SK-N-SH (cell line): ENCODE measurements around the gene DENND5A. TPM values are rescaled to one million over a fixed set of nuclear protein-coding genes. Genes with fewer than 3 reads are reported as not detected.

ENCODE experiments used
- CTCF ChIA-PET: fragments of 300-600, 350-600 bp; formaldehyde crosslinking; extraction: SDS; loops from one replicate; lab custom pipeline; 2021; lab: Yijun Ruan, JAX
- POLR2A ChIA-PET: fragments of 350-600 bp; sonication (Branson Sonifier 250); formaldehyde crosslinking; extraction: SDS; loops from one replicate; lab custom pipeline; 2020; ENCODE audit warnings: antibody characterized with exemption, inconsistent platforms; lab: Yijun Ruan, JAX
- DNase-seq: peaks from one replicate; pipeline ENCODE4 v3.0.0; 2012
- H2AFZ ChIP-seq: fragments of 200-600 bp; sonication (generic); 2 replicates; pipeline ENCODE4 v1.8.1; 2016; ENCODE audit warnings: antibody characterized with exemption, mild to moderate bottlenecking, low read depth
- H3F3A ChIP-seq: fragments of 200-600 bp; sonication (generic); replicated peaks from 2 replicates; pipeline ENCODE3; 2016; ENCODE audit warnings: antibody characterized with exemption, mild to moderate bottlenecking; ENCODE audit not compliant: insufficient read depth
- H3K27ac ChIP-seq, 2 experiments: fragments of 200-500 bp in 1 of 2; fragments of 200-600 bp in 1 of 2; sonication (Bioruptor generic) in 1 of 2; sonication (generic), shearing (Covaris generic) in 1 of 2; 2 replicates each; pipeline versions ENCODE4 v1.5.1 to v1.6.1; 2014 to 2016; ENCODE audit warnings: low read depth in 2 of 2, inconsistent platforms in 1 of 2, low read length in 1 of 2, mild to moderate bottlenecking in 1 of 2, mixed read lengths in 1 of 2
- H3K27me3 ChIP-seq: fragments of 200-600 bp; sonication (generic), shearing (Covaris generic); 2 replicates; pipeline ENCODE4 v1.6.1; 2016; ENCODE audit warnings: mixed run types; ENCODE audit not compliant: insufficient read depth
- H3K36me3 ChIP-seq, 2 experiments: fragments of 200-500 bp in 1 of 2; fragments of 200-600 bp in 1 of 2; sonication (Bioruptor generic) in 1 of 2; sonication (generic) in 1 of 2; replicated peaks in 1 of 2; 2 replicates each; pipeline versions ENCODE3 to v1.5.1; 2014 to 2016; ENCODE audit warnings: low read length in 1 of 2, mild to moderate bottlenecking in 1 of 2; ENCODE audit not compliant: insufficient read depth in 2 of 2, control insufficient read depth in 1 of 2
- H3K4me1 ChIP-seq, 2 experiments: fragments of 200-500 bp in 1 of 2; fragments of 200-600 bp in 1 of 2; sonication (Bioruptor generic) in 1 of 2; sonication (generic), shearing (Covaris generic) in 1 of 2; 2 replicates each; pipeline versions ENCODE4 v1.5.1 to v1.6.1; 2014 to 2016; ENCODE audit warnings: low read depth in 1 of 2, low read length in 1 of 2, mixed run types in 1 of 2; ENCODE audit not compliant: insufficient read depth in 2 of 2, control insufficient read depth in 1 of 2
- H3K4me2 ChIP-seq: fragments of 200-600 bp; sonication (generic), shearing (Covaris generic); 2 replicates; pipeline ENCODE4 v1.6.1; 2017; ENCODE audit warnings: mixed run types
- H3K4me3 ChIP-seq, 2 experiments: fragments of 200-500 bp in 1 of 2; fragments of 200-600 bp in 1 of 2; sonication (Bioruptor generic) in 1 of 2; sonication (generic), shearing (Covaris generic) in 1 of 2; 2 replicates each; pipeline versions ENCODE4 v1.5.1 to v1.8.1; 2014 to 2016; ENCODE audit warnings: low read depth in 2 of 2, inconsistent platforms in 1 of 2, low read length in 1 of 2, mild to moderate bottlenecking in 1 of 2, mixed read lengths in 1 of 2, moderate library complexity in 1 of 2
- H3K79me2 ChIP-seq: fragments of 200-600 bp; sonication (generic); 2 replicates; pipeline ENCODE4 v1.8.1; 2017; ENCODE audit warnings: mild to moderate bottlenecking; ENCODE audit not compliant: insufficient read depth
- H3K9ac ChIP-seq: fragments of 200-600 bp; sonication (generic); 2 replicates; pipeline ENCODE4 v1.6.1; 2017; ENCODE audit warnings: mixed run types
- H3K9me2 ChIP-seq: fragments of 200-600 bp; sonication (generic); 2 replicates; pipeline ENCODE4 v1.6.1; 2017; ENCODE audit warnings: mixed run types
- H3K9me3 ChIP-seq: fragments of 200-600 bp; sonication (generic); 2 replicates; pipeline ENCODE4 v1.6.1; 2017; ENCODE audit warnings: mixed run types, mild to moderate bottlenecking, moderate library complexity
- H4K20me1 ChIP-seq: fragments of 200-600 bp; sonication (generic); 2 replicates; pipeline ENCODE4 v1.6.1; 2017; ENCODE audit warnings: mild to moderate bottlenecking, mixed run types; ENCODE audit not compliant: insufficient read depth
- CTCF ChIP-seq: fragments of 200-600 bp; sonication (generic); IDR thresholded peaks from 2 replicates; pipeline ENCODE4 v1.6.1; 2017; ENCODE audit warnings: antibody characterized with exemption, mild to moderate bottlenecking, moderate library complexity
- EZH2phosphoT487 ChIP-seq: fragments of 200-600 bp; sonication (generic); IDR thresholded peaks from 2 replicates; pipeline ENCODE4 v1.6.1; 2017; ENCODE audit warnings: low read depth, mixed run types, mild to moderate bottlenecking, antibody characterized with exemption, moderate library complexity, borderline replicate concordance
- MAX ChIP-seq: IDR thresholded peaks from 2 replicates; pipeline ENCODE4 v1.4.0; 2012; ENCODE audit warnings: low read depth
- MXI1 ChIP-seq: IDR thresholded peaks from 2 replicates; pipeline ENCODE4 v1.6.1; 2012; ENCODE audit warnings: mild to moderate bottlenecking, low read depth, low read length, improper control_type of control experiment
- NRF1 ChIP-seq: IDR thresholded peaks from 2 replicates; pipeline ENCODE4 v1.6.1; 2012; ENCODE audit warnings: low read depth, mild to moderate bottlenecking, low read length
- POLR2AphosphoS5 ChIP-seq: IDR thresholded peaks from 2 replicates; pipeline ENCODE4 v1.6.1; 2012; ENCODE audit warnings: low read depth, low read length
- RAD21 ChIP-seq: IDR thresholded peaks from 2 replicates; pipeline ENCODE4 v1.6.1; 2012; ENCODE audit warnings: mild to moderate bottlenecking, low read length
- SIN3A ChIP-seq: IDR thresholded peaks from 2 replicates; pipeline ENCODE4 v1.6.1; 2012; ENCODE audit warnings: low read depth, mild to moderate bottlenecking, low read length, moderate library complexity, borderline replicate concordance
- SMC3 ChIP-seq: IDR thresholded peaks from 2 replicates; pipeline ENCODE4 v1.6.1; 2012; ENCODE audit warnings: low read depth, low read length, improper control_type of control experiment
- TAF1 ChIP-seq: IDR thresholded peaks from 2 replicates; pipeline ENCODE4 v1.6.1; 2012; ENCODE audit warnings: low read depth, mild to moderate bottlenecking, low read length, moderate library complexity, borderline replicate concordance
- WGBS: methylation state at CpG from one replicate; pipeline ENCODE4 v1.1.6; 2017; ENCODE audit warnings: low lambda C conversion rate; 5-methylcytosine and 5-hydroxymethylcytosine counted together
- polyA plus RNA-seq, 3 experiments: library from polyadenylated mRNA; depleted of rRNA; stranded (reverse); fragments of >200 nt; gene quantifications; 2 replicates each; pipeline ENCODE4 v1.2.3, GENCODE V29; 2012
- TF ChIP-seq, protein P1 (sequence below): IDR thresholded peaks from 2 replicates; pipeline ENCODE4 v1.4.0; 2012; ENCODE audit warnings: low read depth, borderline replicate concordance

DENND5A gene
- 110 and 124 TPM in 2 replicates for polyA plus RNA-seq (2012; rRNA removed)
- 64.2 and 87.4 TPM in 2 replicates for polyA plus RNA-seq (2012; cell fraction: cytosol; rRNA removed)
- 126 and 164 TPM in 2 replicates for polyA plus RNA-seq (2012; cell fraction: nucleus; rRNA removed)

- Histone ChIP-seq H3F3A (peaks cover 18% of the 10 kb centered on the region), H3K9me3 (no peaks in the 10 kb centered on the region), H3K4me2 (peak within 1 kb of the TSS; percentile 84), H3K9ac (peak within 1 kb of the TSS; percentile 97), H3K27ac (peak within 1 kb of the TSS; percentile 77 to 83), H3K79me2 (peaks cover 44% of the 10 kb centered on the region), H3K27me3 (no peaks in the 10 kb centered on the region), H2AFZ (peak within 1 kb of the TSS; percentile 73), H3K4me1 (peaks cover 5 to 18% of the 10 kb centered on the region in 2 experiments; a peak in 3 of 4 replicates), H3K9me2 (no peaks in the 10 kb centered on the region), H3K36me3 (no peaks in the 10 kb centered on the region), H3K4me3 (peak within 1 kb of the TSS; percentile 73 to 79), H4K20me1 (peaks cover 27% of the 10 kb centered on the region)
- CTCF ChIA-PET: interaction anchor here (0.7 to 1.1 kb wide), 3 partner anchors 119 to 351 kb away, joined by 3 read pairs; no protein-coding TSS in a partner anchor
- DNase-seq: peak; percentile 100
- TF ChIP-seq SIN3A (0 out of 2 replicates have a peak, but pooled peaks have one; percentile 27), POLR2AphosphoS5 (peak; percentile 74), RAD21 (peak; percentile 19; the same call in 1 of the 2 replicates), SMC3 (no peak), EZH2phosphoT487 (no peak), MXI1 (peak; percentile 85), MAX (peak; percentile 63), NRF1 (peak; percentile 86), TAF1 (peak; percentile 74; the same call in 1 of the 2 replicates), CTCF (no peak)
- TF ChIP-seq, protein P1, sequence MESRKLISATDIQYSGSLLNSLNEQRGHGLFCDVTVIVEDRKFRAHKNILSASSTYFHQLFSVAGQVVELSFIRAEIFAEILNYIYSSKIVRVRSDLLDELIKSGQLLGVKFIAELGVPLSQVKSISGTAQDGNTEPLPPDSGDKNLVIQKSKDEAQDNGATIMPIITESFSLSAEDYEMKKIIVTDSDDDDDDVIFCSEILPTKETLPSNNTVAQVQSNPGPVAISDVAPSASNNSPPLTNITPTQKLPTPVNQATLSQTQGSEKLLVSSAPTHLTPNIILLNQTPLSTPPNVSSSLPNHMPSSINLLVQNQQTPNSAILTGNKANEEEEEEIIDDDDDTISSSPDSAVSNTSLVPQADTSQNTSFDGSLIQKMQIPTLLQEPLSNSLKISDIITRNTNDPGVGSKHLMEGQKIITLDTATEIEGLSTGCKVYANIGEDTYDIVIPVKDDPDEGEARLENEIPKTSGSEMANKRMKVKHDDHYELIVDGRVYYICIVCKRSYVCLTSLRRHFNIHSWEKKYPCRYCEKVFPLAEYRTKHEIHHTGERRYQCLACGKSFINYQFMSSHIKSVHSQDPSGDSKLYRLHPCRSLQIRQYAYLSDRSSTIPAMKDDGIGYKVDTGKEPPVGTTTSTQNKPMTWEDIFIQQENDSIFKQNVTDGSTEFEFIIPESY: no peak
- WGBS: 42% methylated on average over 14 of the region's 63 CpGs
- POLR2A ChIA-PET: interaction anchor here (0.7 to 2.1 kb wide), 8 partner anchors 8 to 195 kb away, joined by 3 to 11 read pairs (median 3); partner anchors contain the start of gene ZNF143
These were observed at the start of gene DENND5A for GRCh38 chr11:9265211-9266131. DENND5A (minus strand) TSS chr11:9265350; CDS start chr11:9265069, 281 bp downstream.
